HG02973 (cell line): Measurements from ENCODE around the gene TMC6.
"Not testable (repeated sequence)": the region's sequence is repeated elsewhere in the genome, so short reads cannot be mapped to it uniquely, and the experiment has no call there.

Experiments
- ATAC-seq: cut with Tn5 transposase; IDR thresholded peaks from one replicate; pipeline ENCODE4 v1.9.1; 2021; ENCODE audit warnings: moderate library complexity; ENCODE audit not compliant: unreplicated experiment

Gene TMC6

GRCh38 chr17:78082988-78083387, 45.6 kb downstream of the TMC6 start:
- no peak for ATAC-seq

GRCh38 chr17:78082355-78082872, 46.1 kb downstream of the TMC6 start:
- ATAC-seq = not testable (repeated sequence)

GRCh38 chr17:78081551-78081950, 47.0 kb downstream of the TMC6 start:
- no peak for ATAC-seq

- no peak for ATAC-seq
Measured at GRCh38 chr17:78079253-78079652, 49.3 kb downstream of the TMC6 start.

- no peak for ATAC-seq
Measured at GRCh38 chr17:78075545-78075944, 53.0 kb downstream of the TMC6 start.

GRCh38 chr17:78075011-78075410, 53.5 kb downstream of the TMC6 start:
- no peak for ATAC-seq

GRCh38 chr17:78072961-78073360, 55.6 kb downstream of the TMC6 start:
- ATAC-seq = no peak

- ATAC-seq = no peak
Measured at GRCh38 chr17:78069695-78070094, 58.9 kb downstream of the TMC6 start.

- not testable (repeated sequence) for ATAC-seq
Measured at GRCh38 chr17:78066976-78067375, 61.6 kb downstream of the TMC6 start.

GRCh38 chr17:78064708-78065107, 63.8 kb downstream of the TMC6 start:
- no peak for ATAC-seq

- ATAC-seq = no peak
Measured at GRCh38 chr17:78063489-78063888, 65.1 kb downstream of the TMC6 start.

- no peak for ATAC-seq
Measured at GRCh38 chr17:78062596-78062995, 66.0 kb downstream of the TMC6 start.
